HG02852 (cell line): ENCODE measurements around the gene SLC13A2.

Experiments used
- ATAC-seq: cut with Tn5 transposase; IDR thresholded peaks from one replicate; pipeline ENCODE4 v1.9.1; 2021; ENCODE audit warnings: mild to moderate bottlenecking, moderate library complexity; ENCODE audit not compliant: unreplicated experiment

SLC13A2 gene

DNA sequence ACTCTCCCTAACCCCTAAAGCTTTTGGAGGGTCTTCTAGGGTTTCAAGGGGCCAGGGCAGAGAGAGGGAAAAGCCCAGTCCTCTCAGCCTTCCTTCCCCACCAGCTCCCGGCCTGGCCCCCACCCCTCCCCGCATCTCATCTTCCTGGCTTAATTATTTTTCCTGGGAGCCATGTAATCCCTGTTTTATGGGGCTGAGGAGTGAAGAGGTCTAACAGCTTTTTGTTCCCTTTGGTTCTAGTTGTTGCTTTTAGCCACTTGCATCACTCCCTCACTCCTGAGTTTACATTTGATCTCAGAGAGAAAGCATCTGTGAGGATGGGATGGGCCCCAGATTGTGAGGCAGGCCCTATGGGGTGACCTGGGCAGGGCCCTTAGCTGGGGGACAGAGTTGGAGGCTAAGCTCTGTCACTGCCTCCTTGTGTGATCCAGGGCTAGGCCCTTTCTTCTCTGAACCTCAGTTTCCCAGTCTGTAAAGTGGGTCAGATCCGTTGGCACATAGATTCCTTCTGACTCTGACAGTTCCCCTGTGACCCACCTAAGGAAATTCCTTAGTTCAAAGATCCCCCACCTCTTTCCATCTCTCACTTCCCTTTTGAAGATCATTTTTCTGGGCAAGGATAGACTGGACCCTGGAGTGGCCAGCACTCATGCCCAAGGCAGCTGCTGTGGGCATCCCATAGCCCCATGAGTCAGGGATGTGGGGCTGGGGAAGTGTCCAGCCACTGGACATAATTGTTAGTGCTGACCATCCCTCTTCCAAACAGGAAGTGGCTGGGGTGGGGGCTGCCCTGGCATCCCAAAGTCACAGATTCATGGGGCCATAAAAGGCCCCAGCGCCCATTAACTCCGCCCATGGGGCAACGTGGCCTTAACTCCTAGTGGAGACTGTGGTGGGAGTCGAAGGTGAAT is 58.9 kb downstream of the SLC13A2 start:
- no peak for ATAC-seq

DNA sequence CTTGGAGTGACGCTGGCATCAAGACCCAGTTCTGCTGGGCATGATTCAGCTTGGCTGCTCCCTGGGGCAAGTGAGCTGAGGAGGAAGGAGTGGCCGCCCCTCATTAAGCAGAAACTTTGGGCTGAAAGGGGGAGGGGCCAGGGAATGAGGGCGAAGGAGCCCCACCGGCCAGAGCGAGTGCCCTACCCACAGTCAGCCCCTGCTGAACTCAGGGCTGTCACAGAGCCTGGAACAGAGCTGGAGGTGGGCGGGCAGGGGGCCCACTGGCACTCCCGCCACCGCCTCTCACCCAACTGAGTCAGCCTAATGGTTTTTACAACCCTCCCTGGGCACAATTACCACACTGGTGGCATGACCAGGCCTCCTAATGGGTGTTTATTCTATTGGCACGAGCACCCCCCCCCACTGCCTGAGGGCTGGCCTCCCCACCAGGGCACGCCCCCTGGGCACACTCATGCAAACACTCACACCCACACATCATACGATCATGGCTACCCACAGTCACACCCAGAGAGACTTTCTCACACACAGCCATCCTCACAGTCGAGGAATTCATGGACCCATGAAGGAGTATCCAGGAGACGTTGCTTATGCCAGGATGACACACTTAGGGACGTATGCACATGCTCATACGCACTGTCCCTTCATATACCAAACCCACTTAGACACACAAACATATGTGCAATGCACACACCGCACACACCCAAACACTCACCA is 59.8 kb downstream of the SLC13A2 start:
- ATAC-seq = no peak

DNA sequence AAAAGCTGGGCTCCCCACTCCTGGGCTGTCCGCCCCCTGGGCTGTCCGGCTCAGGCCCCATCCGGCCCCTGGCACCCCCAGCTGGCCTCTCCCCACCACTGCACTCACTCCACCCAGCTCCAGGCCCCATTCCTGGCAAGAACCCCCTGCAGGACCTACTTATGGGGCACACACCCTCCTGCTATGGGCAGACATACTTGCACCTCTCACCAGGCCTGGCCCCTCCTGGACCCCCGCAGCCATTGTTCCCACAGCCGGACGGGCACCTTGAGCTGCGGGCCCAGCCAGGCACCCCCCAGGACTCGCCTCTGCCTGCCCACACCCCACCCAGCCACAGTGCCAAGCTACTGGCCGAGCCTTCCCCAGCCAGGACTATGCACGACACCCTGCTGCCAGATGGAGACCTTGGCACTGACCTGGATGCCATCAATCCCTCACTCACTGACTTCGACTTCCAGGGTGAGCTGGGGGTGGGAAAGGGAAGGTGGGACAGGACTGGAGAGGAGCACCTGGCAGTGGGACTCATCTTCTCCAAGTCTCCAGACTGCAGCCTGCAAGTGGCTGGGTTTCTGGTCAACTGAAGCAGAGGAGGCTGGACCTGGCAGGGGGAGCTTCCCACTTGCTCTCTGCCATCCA is 61.4 kb downstream of the SLC13A2 start:
- ATAC-seq = no peak

DNA sequence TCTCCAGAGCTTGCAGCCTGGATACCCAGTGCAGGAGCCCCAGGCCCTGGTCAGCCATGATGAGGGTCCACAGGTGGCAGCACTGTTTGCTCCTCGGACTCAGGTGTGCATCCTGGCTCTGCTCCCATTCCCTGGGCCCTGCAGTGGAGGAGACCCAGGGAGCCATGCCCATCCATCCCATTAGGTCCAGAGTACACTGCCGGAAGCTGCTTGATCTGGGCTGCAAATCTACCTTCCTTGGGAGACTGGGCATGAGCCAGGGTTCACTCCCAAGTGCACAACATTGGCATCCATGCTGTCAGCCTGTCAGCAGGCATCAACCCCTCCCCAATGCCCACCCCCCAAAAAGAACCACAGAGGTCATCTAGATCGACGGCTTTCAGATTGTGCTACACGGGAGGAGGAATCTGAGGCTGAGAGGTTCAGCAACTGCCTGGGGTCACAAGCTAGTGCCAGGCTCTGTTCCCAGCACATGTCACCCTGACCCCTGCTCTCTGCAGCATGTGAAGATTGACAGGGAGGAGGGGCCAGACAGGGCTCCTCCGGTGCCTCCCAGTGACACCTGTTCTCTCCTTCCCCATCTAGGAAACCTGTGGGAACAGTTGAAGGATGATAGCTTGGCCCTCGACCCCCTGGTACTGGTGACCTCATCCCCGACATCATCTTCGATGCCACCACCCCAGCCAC is 63.2 kb downstream of the SLC13A2 start:
- no peak for ATAC-seq

DNA sequence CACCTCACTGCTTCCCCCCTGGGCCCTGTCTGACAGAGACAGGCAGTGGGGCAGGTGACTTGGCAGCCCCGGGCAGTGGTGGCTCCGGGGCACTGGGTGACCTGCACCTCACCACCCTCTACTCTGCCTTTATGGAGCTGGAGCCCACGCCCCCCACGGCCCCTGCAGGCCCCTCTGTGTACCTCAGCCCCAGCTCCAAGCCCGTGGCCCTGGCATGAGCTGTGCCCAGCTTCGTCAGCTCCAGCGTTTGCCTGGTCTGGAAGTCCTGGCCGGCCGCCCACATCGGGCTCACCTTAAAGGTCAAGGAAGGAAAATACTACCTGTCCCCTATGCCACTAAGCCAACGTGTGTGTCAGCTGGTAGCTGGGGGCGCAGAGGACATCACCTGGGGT is 63.8 kb downstream of the SLC13A2 start:
- ATAC-seq = no peak

DNA sequence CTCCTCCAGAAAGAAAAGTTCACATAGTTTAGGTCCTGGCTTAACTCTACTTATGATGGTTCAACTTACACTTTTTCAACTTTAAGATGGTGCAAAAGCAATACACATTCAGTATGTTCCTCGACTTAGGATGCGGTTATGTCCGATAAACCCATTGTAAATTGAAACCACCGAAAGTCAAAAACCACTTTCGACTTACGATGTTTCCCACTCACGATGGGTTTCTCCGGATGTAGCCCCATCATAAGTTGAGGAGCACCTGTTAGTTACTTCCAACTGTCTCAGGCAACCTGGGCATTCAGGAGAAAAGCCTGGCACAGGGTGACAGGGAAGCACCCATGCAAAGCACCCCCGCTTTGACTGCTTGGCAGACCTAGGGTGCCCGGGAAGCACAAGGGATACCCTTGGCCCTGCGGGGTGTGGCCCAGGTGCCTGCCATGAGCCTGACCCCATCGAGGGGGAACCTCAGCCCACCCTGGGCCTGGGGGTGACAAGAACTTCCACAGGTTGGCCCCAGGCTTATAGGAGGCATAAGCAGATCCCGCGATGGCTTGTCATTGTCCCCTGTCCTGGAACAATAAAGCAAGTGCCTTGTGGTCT is 65.0 kb downstream of the SLC13A2 start:
- no peak for ATAC-seq

DNA sequence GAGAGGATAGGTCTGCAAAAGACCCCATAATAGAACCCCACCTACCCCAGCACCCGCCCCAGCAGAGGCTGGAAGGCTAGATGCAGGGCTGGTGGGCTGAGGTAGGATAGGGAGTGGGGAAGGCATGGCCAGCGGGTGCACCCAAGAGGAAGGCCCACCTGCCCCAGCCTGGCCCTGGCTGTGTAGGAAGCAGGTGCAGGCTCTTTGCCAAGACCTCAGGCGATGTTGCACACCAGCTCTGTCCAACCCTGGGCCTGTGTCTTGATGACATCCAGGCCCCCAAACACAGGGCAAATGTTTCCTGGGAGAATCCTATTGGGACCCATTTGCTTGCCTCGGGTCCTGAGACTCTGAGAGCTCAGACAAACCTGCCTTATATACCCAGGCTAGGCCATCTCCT is 66.8 kb downstream of the SLC13A2 start:
- no peak for ATAC-seq

DNA sequence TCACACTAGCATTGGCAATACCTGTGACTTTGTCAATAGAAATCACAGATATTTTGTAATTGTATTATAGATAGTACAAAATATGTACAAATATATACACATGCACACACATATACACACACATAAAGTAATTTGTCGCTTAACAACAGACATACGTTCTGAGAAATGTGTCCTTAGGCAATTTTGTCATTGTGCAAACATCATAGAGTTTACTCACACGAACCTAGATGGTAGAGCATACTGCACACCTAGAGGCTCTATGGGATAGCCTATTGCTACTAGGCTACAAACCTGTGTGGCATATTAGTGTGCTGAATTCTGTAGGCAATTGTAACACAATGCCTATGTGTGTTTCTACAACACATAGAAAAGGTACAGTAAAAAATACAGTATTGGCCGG is 68.0 kb downstream of the SLC13A2 start:
- ATAC-seq = no peak

DNA sequence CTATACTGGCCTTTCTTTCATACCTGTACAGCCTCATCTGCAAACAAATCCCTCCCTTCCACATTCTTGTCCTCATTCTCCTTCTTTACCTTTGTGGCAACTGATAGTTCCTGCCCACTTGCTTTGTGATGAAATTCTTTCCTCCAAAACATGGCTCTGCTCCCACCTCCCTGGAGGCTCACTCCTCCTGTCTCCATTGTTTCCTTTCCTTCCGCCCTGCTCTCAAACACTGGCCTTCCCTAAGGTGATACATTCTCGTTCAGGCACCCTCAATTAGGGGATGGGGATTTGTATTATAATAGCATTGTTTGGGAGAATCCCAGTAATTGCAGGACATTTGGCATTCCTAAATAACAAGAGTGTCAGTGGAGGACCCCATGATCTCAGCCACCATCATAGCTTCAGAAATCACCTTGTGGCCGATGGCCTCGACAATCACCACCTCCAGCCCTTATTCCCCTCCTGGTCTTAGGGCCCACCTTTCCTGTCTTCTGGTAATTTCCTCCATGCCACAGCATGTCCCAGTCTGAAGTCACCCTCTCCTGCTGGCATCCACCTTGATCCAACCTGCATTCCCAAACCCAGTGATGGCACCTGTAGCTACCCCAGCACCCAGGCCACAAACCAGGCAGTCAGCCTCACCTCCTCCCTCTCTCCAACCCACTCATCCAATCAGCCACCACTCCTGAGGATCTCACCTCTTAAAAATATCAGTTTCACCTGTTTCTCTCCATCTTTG is 71.1 kb downstream of the SLC13A2 start:
- no peak for ATAC-seq

DNA sequence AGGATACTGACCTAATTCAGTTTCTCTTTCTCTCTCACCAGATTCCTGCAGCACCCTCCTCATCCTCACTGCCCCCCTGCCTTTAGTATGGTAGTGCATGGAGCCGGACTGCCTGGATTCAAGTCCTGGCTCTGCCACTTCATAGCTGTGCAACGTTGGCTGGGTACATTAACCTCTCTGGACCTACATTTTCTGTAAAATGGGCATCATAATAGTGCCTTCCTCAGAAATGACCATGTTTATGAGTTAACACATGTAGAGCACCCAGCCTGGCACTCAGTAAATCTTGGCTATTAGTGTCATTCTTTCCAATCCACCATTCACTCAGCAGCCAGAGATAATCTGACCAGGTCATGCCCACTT is 71.7 kb downstream of the SLC13A2 start:
- no peak for ATAC-seq

DNA sequence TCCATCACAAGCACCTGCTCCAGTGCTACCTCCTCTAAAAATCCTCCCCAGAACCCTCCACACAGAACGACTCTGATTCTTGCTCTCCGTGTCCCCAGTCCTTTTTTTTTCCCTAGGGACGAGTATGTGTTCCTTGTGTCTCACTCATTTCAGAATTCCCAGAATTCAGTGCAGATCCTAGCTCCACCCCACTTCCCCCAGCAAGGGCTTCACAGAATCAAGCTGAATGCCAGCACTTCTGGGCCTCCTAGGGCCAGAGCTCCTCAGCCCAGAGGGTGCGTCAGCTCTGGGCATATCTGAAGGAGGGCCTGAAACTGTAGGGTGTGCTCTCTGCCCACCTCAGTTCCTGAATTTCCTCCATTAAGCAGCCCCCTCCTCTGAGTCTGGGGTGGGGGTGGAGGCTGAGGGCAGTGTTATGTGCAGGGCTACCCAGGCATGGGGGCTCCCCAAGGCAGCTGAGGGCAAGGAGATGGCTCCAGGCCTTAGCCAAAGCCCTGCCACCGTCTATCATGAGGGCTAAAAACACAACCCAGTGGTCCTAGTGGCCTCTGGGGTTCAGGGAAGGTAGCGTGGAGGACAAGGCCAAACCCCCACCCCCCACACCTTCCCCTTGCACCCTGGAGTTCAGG is 72.5 kb downstream of the SLC13A2 start:
- no peak for ATAC-seq

DNA sequence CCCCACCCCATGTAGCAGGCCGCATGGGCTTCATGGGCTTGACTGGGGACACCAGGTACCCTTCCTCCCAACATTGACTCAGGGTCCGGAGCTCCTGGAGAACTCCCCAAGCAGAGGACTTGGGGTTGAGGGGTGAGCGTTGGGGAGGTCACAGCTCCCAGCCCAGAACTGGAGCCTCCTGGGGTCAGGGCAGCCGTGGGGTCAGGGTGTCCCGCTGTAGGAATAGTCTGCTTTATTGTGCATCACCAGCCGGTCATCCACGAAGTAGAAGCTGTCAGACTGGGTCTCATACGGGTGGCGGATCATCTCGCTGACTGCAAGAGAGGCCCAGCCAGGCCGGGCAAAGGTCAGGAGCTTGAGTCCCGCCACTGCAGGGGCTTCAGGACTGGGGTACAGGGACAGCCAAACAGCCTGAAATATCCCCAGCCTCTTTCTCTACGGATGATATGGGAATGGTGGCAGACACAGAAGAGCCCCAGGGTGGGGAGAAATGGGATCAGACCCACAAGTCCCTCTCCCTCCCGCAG is 73.7 kb downstream of the SLC13A2 start:
- ATAC-seq = no peak
